Measurements from ENCODE around the gene GSTM5. TPM values are rescaled to one million over a fixed set of nuclear protein-coding genes. Genes with fewer than 3 reads are reported as not detected.
A peak's percentile ranks its signal among the peaks of the same experiment; 100 is the strongest.

Gene GSTM5
- total RNA-seq, 1 experiment from 2014 or later, result not detected

- Histone ChIP-seq H3K23me2 (ENCODE audit: insufficient read length, low read depth, low read length, poor library complexity, severe bottlenecking) (no peaks in the 10 kb centered on the region), H2BK5ac (ENCODE audit: insufficient read length, low read length) (no peak overlapping the region), H2BK12ac (ENCODE audit: insufficient read length, low read depth, low read length) (no peak overlapping the region), H4K8ac (replicated peaks; ENCODE audit: insufficient read length, low read depth, low read length) (no peak overlapping the region), H3K9me3 (ENCODE audit: control insufficient read depth, low read depth, low read length) (no peaks in the 10 kb centered on the region), H3K14ac (ENCODE audit: insufficient read depth, low read length) (no peak overlapping the region), H4K91ac (ENCODE audit: insufficient read length, low read depth, low read length) (no peak overlapping the region), H3K9ac (ENCODE audit: extremely low read depth, insufficient read length, low read length) (no peak overlapping the region), H2BK120ac (ENCODE audit: low read depth, low read length, poor library complexity, severe bottlenecking) (no peak overlapping the region), H3K23ac (ENCODE audit: insufficient read length, low read depth, low read length) (no peak overlapping the region), H3T11ph (ENCODE audit: low read length) (no peak overlapping the region), H4K20me1 (ENCODE audit: control insufficient read depth, insufficient read depth, insufficient read length) (no peaks in the 10 kb centered on the region), H3K4me1 (ENCODE audit: insufficient read depth, low read length) (no peaks in the 10 kb centered on the region), H3K4me2 (ENCODE audit: insufficient read depth, insufficient read length, low read length) (no peak overlapping the region), H2AK5ac (ENCODE audit: insufficient read length, low read length) (no peak overlapping the region), H2BK15ac (ENCODE audit: low read depth, low read length) (no peak overlapping the region), H3K27ac (ENCODE audit: insufficient read length, low read depth, low read length) (no peak overlapping the region), H3K4ac (ENCODE audit: low read depth, low read length) (no peak overlapping the region), H3K56ac (ENCODE audit: insufficient read length, low read depth, low read length) (no peak overlapping the region), H2BK20ac (ENCODE audit: low read depth, low read length, poor library complexity, severe bottlenecking) (no peak overlapping the region), H2AFZ (ENCODE audit: low read length) (no peak overlapping the region), H3K18ac (ENCODE audit: insufficient read length, low read depth, low read length) (no peak overlapping the region), H3K79me2 (ENCODE audit: insufficient read depth, low read length) (no peaks in the 10 kb centered on the region), H3K79me1 (ENCODE audit: insufficient read depth, low read depth, low read length, poor library complexity, severe bottlenecking) (no peaks in the 10 kb centered on the region), H3K27me3 (ENCODE audit: insufficient read depth, low read length) (no peaks in the 10 kb centered on the region; the same call in 1 of the 2 replicates), H4K5ac (ENCODE audit: insufficient read length, low read depth, low read length) (no peak overlapping the region)
- no CpG with 5 or more reads among the region's 2 CpGs for WGBS (ENCODE audit: extremely low coverage, insufficient read length, low lambda C conversion rate)
- TF ChIP-seq CTCF (conservative IDR thresholded peaks at IDR 0.05), result peak; percentile 32; the same call in 2 of the 3 replicates
- Mint-ChIP-seq H3K27me3 (ENCODE audit: low read depth) (peaks cover 5% of the 10 kb centered on the region), H3K4me1 (no peaks in the 10 kb centered on the region; a peak in 1 of 4 replicates), H3K9me3 (no peaks in the 10 kb centered on the region; a peak in 1 of 5 replicates), H3K4me3 (no peak overlapping the region), H3K27ac (no peak overlapping the region; a peak in 1 of 7 replicates), H3K36me3 (ENCODE audit: insufficient read depth in 1 of 3, low read depth in 3 of 3) (no peaks in the 10 kb centered on the region)
- no peak for DNase-seq
These were observed 6.4 kb downstream of the GSTM5 start for GRCh38 chr1:109718495-109718894.

Measured in H9 (cell line).